HEK293T (cell line): ENCODE data around the gene TNS3.

ENCODE experiments used
- ARNT ChIP-seq: fragments of 450-650 bp; IDR thresholded peaks from 2 replicates; pipeline ENCODE4 v1.6.1; 2017; ENCODE audit warnings: mild to moderate bottlenecking
- ELF4 ChIP-seq: fragments of 450-650 bp; IDR thresholded peaks from 2 replicates; pipeline ENCODE4 v1.6.1; 2017; ENCODE audit warnings: antibody characterized with exemption
- FOXK2 ChIP-seq: fragments of 450-650 bp; IDR thresholded peaks from 2 replicates; pipeline ENCODE4 v1.6.1; 2016; ENCODE audit warnings: mild to moderate bottlenecking
- FOXM1 ChIP-seq: fragments of 450-650 bp; IDR thresholded peaks from 2 replicates; pipeline ENCODE4 v1.6.1; 2017; ENCODE audit warnings: mild to moderate bottlenecking, borderline replicate concordance
- HDGF ChIP-seq: fragments of 450-650 bp; IDR thresholded peaks from 2 replicates; pipeline ENCODE4 v1.6.1; 2017; ENCODE audit warnings: antibody characterized with exemption, borderline replicate concordance
- SP1 ChIP-seq: fragments of 450-650 bp; IDR thresholded peaks from 2 replicates; pipeline ENCODE4 v1.6.1; 2017
- SUZ12 ChIP-seq: fragments of 450-650 bp; IDR thresholded peaks from 2 replicates; pipeline ENCODE4 v1.6.1; 2016; ENCODE audit warnings: mild to moderate bottlenecking
- TARDBP ChIP-seq: fragments of 450-650 bp; IDR thresholded peaks from 2 replicates; pipeline ENCODE4 v1.6.1; 2016

- TF ChIP-seq TARDBP (no peak), SUZ12 (no peak), ARNT (no peak), ELF4 (no peak), SP1 (no peak), FOXM1 (no peak), HDGF (no peak), FOXK2 (no peak)
Observed at GRCh38 chr7:47621979-47622561, 40.2 kb upstream of the TNS3 start.
